Loucy (cell line): ENCODE measurements around the gene GPHN.

ENCODE experiments used
- CTCF ChIP-seq: fragments of 200-600 bp; sonication (generic); conservative IDR thresholded peaks from 2 replicates; pipeline ENCODE4 v1.5.1; 2014; ENCODE audit warnings: mild to moderate bottlenecking, antibody characterized with exemption, low read length
- EZH2phosphoT487 ChIP-seq: fragments of 200-600 bp; IDR thresholded peaks from 2 replicates; pipeline ENCODE4 v1.6.1; 2018; ENCODE audit warnings: antibody characterized with exemption, mild to moderate bottlenecking, moderate library complexity, borderline replicate concordance

- TF ChIP-seq CTCF, result no peak
- TF ChIP-seq EZH2phosphoT487, result no peak
These were observed 408.5 kb downstream of the GPHN start for GRCh38 chr14:66916421-66916820.
